ENCODE results near the gene NOPCHAP1.

DNA sequence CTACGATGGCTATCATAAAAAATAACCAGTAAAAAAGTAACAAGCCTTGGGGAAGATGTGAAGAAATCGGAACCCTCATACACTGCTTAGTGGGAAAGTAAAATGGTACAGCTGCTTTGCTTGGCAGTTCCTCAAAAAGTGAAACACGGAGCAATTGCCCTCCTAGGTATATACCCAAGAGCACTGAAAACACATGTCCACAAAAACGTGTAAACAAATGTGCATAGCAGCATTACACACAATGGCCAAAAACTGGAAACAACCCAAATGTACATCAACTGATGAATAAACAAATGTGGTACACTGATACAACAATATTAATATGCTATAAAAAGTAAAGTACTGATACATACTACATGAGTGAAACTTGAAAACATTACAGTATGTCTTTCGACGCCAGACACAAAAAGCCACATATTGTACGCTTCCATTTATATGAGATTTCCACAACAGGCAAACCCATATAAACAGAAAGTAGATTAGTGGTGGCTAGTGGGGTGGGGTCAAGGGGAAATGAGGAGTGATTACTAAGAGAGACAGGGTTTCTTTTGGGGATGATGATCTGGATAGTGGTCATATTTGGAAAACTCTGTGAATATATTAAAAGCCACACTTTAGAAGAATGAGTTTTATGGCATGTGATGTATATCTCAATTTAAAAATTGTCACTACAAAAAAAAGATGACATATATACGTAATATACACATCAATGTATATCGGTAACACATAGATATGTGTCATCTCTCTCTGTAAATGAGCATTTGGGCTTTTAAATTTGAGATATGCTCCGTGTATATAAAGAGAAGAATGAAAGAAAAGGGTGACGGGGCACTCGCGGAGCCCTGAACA, 29.0 kb upstream of the NOPCHAP1 start:
- TF ChIP-seq, protein P1, sequence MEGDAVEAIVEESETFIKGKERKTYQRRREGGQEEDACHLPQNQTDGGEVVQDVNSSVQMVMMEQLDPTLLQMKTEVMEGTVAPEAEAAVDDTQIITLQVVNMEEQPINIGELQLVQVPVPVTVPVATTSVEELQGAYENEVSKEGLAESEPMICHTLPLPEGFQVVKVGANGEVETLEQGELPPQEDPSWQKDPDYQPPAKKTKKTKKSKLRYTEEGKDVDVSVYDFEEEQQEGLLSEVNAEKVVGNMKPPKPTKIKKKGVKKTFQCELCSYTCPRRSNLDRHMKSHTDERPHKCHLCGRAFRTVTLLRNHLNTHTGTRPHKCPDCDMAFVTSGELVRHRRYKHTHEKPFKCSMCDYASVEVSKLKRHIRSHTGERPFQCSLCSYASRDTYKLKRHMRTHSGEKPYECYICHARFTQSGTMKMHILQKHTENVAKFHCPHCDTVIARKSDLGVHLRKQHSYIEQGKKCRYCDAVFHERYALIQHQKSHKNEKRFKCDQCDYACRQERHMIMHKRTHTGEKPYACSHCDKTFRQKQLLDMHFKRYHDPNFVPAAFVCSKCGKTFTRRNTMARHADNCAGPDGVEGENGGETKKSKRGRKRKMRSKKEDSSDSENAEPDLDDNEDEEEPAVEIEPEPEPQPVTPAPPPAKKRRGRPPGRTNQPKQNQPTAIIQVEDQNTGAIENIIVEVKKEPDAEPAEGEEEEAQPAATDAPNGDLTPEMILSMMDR (IDR thresholded peaks at IDR 0.05), result no peak
- no peak for TF ChIP-seq EZH2 (IDR thresholded peaks at IDR 0.05; ENCODE audit: borderline replicate concordance, insufficient read depth, low read depth, low read length, poor library complexity, severe bottlenecking)

Measured in B cell (primary cell).